HUES64 (cell line): ENCODE measurements around the gene CHST11.

Experiments used
- H3K27ac ChIP-seq: 2 replicates; pipeline ENCODE4 v1.7.0; 2013; ENCODE audit warnings: low read depth, low read length, inconsistent platforms
- H3K27me3 ChIP-seq: 2 replicates; pipeline ENCODE4 v1.6.1; 2013; ENCODE audit warnings: mild to moderate bottlenecking, low read length; ENCODE audit not compliant: insufficient read depth
- H3K36me3 ChIP-seq: 2 replicates; pipeline ENCODE4 v1.6.1; 2013; ENCODE audit warnings: mild to moderate bottlenecking, low read length; ENCODE audit not compliant: insufficient read depth
- H3K4me1 ChIP-seq: 2 replicates; pipeline ENCODE4 v1.6.1; 2013; ENCODE audit warnings: mild to moderate bottlenecking, low read length, moderate library complexity; ENCODE audit not compliant: insufficient read depth
- H3K4me3 ChIP-seq: 2 replicates; pipeline ENCODE4 v1.5.1; 2013; ENCODE audit warnings: mild to moderate bottlenecking, low read length, moderate library complexity
- H3K9ac ChIP-seq: 2 replicates; pipeline ENCODE4 v1.6.1; 2013; ENCODE audit warnings: mild to moderate bottlenecking, low read depth, low read length
- H3K9me3 ChIP-seq: 2 replicates; pipeline ENCODE4 v1.6.1; 2013; ENCODE audit warnings: low read depth, low read length; ENCODE audit not compliant: insufficient read depth
- WGBS: fragments of 150-250, 120-280 bp; methylation state at CpG from one replicate; pipeline ENCODE4 v1.1.7; 2013; ENCODE audit warnings: missing lambda C conversion rate; 5-methylcytosine and 5-hydroxymethylcytosine counted together

The CHST11 gene

GRCh38 chr12:104628831-104629135 lies 172.0 kb downstream of the CHST11 start:
- Histone ChIP-seq H3K4me1 (peaks cover 14% of the 10 kb centered on the region), H3K9ac (no peak overlapping the region), H3K27me3 (no peaks in the 10 kb centered on the region), H3K4me3 (no peak overlapping the region), H3K9me3 (no peaks in the 10 kb centered on the region), H3K27ac (no peak overlapping the region), H3K36me3 (no peaks in the 10 kb centered on the region)
- 88% methylated on average over 3 of the region's 3 CpGs for WGBS

GRCh38 chr12:104630230-104630670 lies 173.5 kb downstream of the CHST11 start:
- Histone ChIP-seq H3K4me1 (peaks cover 10% of the 10 kb centered on the region), H3K9ac (no peak overlapping the region), H3K36me3 (no peaks in the 10 kb centered on the region), H3K9me3 (no peaks in the 10 kb centered on the region), H3K27me3 (no peaks in the 10 kb centered on the region), H3K4me3 (no peak overlapping the region), H3K27ac (no peak overlapping the region)
- 55% methylated on average over 6 of the region's 6 CpGs for WGBS

- H3K9me3 ChIP-seq = no peaks in the 10 kb centered on the region
- H3K27me3 ChIP-seq = no peaks in the 10 kb centered on the region
- H3K9ac ChIP-seq = no peak overlapping the region
- peaks cover 10% of the 10 kb centered on the region for H3K4me1 ChIP-seq
- 90% methylated on average over 8 of the region's 8 CpGs for WGBS
- no peaks in the 10 kb centered on the region for H3K36me3 ChIP-seq
- H3K4me3 ChIP-seq = no peak overlapping the region
- H3K27ac ChIP-seq = no peak overlapping the region
Observed at GRCh38 chr12:104631867-104632266, 175.1 kb downstream of the CHST11 start.

- Histone ChIP-seq H3K27ac (no peak overlapping the region), H3K4me3 (no peak overlapping the region), H3K9me3 (no peaks in the 10 kb centered on the region), H3K36me3 (no peaks in the 10 kb centered on the region), H3K9ac (no peak overlapping the region), H3K27me3 (no peaks in the 10 kb centered on the region), H3K4me1 (peaks cover 10% of the 10 kb centered on the region)
- 88% methylated on average over 13 of the region's 13 CpGs for WGBS
Observed at GRCh38 chr12:104632724-104633201, 176.0 kb downstream of the CHST11 start.

- H3K4me1 ChIP-seq = peaks cover 10% of the 10 kb centered on the region
- no peak overlapping the region for H3K9ac ChIP-seq
- H3K27ac ChIP-seq = no peak overlapping the region
- 95% methylated on average over 4 of the region's 4 CpGs for WGBS
- no peaks in the 10 kb centered on the region for H3K9me3 ChIP-seq
- no peaks in the 10 kb centered on the region for H3K36me3 ChIP-seq
- no peak overlapping the region for H3K4me3 ChIP-seq
- H3K27me3 ChIP-seq = no peaks in the 10 kb centered on the region
Observed at GRCh38 chr12:104634044-104634443, 177.3 kb downstream of the CHST11 start.

- H3K27me3 ChIP-seq = no peaks in the 10 kb centered on the region
- no peak overlapping the region for H3K4me3 ChIP-seq
- H3K4me1 ChIP-seq = peaks cover 9% of the 10 kb centered on the region
- H3K9me3 ChIP-seq = no peaks in the 10 kb centered on the region
- 96% methylated on average over 3 of the region's 3 CpGs for WGBS
- H3K36me3 ChIP-seq = no peaks in the 10 kb centered on the region
- H3K9ac ChIP-seq = no peak overlapping the region
- H3K27ac ChIP-seq = no peak overlapping the region
Observed at GRCh38 chr12:104634852-104635251, 178.1 kb downstream of the CHST11 start.

GRCh38 chr12:104635607-104636343 lies 179.0 kb downstream of the CHST11 start:
- Histone ChIP-seq H3K9ac (no peak overlapping the region), H3K9me3 (peaks cover 7% of the 10 kb centered on the region; the same call in 1 of the 2 replicates), H3K27me3 (no peaks in the 10 kb centered on the region), H3K36me3 (no peaks in the 10 kb centered on the region), H3K27ac (no peak overlapping the region), H3K4me1 (no peaks in the 10 kb centered on the region; the same call in 1 of the 2 replicates), H3K4me3 (no peak overlapping the region)
- 94% methylated on average over 5 of the region's 6 CpGs for WGBS

- 95% methylated on average over 2 of the region's 2 CpGs for WGBS
- Histone ChIP-seq H3K27me3 (no peaks in the 10 kb centered on the region), H3K4me1 (no peaks in the 10 kb centered on the region), H3K9me3 (peaks cover 8% of the 10 kb centered on the region; the same call in 1 of the 2 replicates), H3K27ac (no peak overlapping the region), H3K4me3 (no peak overlapping the region), H3K36me3 (no peaks in the 10 kb centered on the region), H3K9ac (no peak overlapping the region)
Observed at GRCh38 chr12:104636496-104636895, 179.7 kb downstream of the CHST11 start.

- WGBS = 89% methylated on average over 6 of the region's 6 CpGs
- Histone ChIP-seq H3K4me1 (no peaks in the 10 kb centered on the region), H3K4me3 (no peak overlapping the region), H3K27me3 (no peaks in the 10 kb centered on the region), H3K9me3 (peaks cover 8% of the 10 kb centered on the region; the same call in 1 of the 2 replicates), H3K36me3 (no peaks in the 10 kb centered on the region), H3K9ac (no peak overlapping the region), H3K27ac (no peak overlapping the region)
Observed at GRCh38 chr12:104637604-104638003, 180.9 kb downstream of the CHST11 start.

GRCh38 chr12:104638218-104638850 lies 181.6 kb downstream of the CHST11 start:
- Histone ChIP-seq H3K9ac (no peak overlapping the region), H3K27ac (no peak overlapping the region), H3K9me3 (peaks cover 8% of the 10 kb centered on the region; the same call in 1 of the 2 replicates), H3K4me3 (no peak overlapping the region), H3K4me1 (no peaks in the 10 kb centered on the region), H3K27me3 (no peaks in the 10 kb centered on the region), H3K36me3 (no peaks in the 10 kb centered on the region)
- WGBS = 91% methylated on average over 4 of the region's 4 CpGs

- H3K4me3 ChIP-seq = no peak overlapping the region
- H3K9me3 ChIP-seq = peaks cover 8% of the 10 kb centered on the region; the same call in 1 of the 2 replicates
- no peaks in the 10 kb centered on the region for H3K36me3 ChIP-seq
- WGBS = 96% methylated on average over 3 of the region's 3 CpGs
- no peaks in the 10 kb centered on the region for H3K27me3 ChIP-seq
- H3K27ac ChIP-seq = no peak overlapping the region
- H3K9ac ChIP-seq = no peak overlapping the region
- H3K4me1 ChIP-seq = no peaks in the 10 kb centered on the region
Observed at GRCh38 chr12:104638851-104639240, 182.1 kb downstream of the CHST11 start.
